GM19238 (cell line): ENCODE data around the gene REG4.
"Not testable (repeated sequence)": the region's sequence is repeated elsewhere in the genome, so short reads cannot be mapped to it uniquely, and the experiment has no call there.

Experiments
- DNase-seq: peaks from one replicate; pipeline ENCODE4 v3.0.0; 2011; ENCODE audit warnings: low spot score; ENCODE audit not compliant: insufficient read length

Gene REG4

DNA sequence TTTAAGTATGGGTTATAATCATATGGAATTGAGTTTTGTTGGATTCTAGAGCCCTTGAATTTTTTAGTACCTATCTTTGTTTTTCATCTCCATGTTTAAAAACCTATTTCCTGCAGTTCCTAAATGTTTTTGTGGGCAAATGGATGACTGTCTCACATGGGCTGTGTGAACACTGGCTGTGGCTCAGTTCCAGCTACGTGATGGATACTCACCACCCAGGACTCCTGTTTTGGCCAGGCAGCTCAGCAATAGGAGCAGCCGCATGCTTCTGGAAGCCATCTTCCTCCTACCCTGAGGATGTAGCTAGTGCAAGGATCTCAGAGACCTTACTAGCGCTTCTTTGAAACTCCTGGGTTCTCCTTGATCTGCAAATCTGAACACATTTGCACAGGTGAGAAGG, 2.8 kb downstream of the REG4 start:
- DNase-seq = no peak

DNA sequence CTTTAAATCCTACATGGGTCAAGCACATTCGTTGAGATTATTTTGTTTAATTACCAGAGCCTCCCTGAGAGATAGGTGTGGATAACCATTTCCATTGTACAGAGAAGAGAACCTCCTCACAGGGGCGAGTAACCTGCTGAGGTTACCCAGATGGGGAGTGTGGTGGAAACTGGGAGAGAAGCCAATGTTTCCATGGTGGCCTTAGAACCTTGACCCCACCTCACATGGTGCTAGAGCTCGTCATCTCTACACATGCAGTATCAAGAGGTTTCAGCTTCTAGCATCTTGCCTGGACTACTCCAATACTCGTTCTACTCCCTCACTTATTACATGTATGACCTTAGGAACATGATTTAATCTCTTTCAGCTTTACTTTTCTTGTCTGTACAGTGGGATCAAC, 4.8 kb downstream of the REG4 start:
- no peak for DNase-seq

DNA sequence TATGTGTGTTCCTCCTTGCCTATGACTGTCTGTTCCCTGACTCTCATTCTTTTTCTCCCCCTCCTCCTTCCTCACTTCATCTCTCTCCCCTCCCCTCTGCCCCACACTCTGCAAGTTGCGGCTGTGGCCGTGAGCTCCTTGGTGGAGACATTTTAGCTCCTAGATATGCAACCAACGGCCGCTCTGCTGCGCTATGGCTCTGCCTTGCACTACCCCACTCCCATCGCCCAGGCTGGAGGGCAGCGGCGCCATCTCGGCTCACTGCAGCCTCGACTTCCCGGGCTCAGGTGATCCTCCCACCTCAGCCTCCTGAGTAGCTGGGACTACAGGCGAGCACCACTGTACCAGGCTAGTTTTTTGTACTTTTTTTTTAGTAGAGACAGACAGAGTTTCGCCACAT, 5.5 kb downstream of the REG4 start:
- no peak for DNase-seq

DNA sequence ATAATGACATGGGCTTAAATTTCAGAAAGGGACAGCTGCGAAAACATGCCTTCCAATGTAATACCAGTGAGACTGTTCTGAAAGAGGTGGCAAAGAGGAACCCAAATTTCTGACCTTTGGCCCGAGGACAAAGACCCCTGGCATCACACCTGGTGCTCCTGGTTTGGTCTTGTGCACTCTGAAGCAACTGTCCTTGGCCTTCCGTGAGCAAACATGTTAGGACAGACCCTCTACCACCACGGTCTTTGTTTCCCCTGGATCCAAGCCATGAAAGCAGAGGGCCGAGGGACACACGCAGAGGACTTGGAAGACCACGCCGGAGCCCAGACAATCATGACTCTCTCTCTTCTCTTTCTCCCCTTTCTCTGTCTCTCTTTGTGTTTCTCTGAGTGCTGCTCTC, 6.0 kb downstream of the REG4 start:
- no peak for DNase-seq

DNA sequence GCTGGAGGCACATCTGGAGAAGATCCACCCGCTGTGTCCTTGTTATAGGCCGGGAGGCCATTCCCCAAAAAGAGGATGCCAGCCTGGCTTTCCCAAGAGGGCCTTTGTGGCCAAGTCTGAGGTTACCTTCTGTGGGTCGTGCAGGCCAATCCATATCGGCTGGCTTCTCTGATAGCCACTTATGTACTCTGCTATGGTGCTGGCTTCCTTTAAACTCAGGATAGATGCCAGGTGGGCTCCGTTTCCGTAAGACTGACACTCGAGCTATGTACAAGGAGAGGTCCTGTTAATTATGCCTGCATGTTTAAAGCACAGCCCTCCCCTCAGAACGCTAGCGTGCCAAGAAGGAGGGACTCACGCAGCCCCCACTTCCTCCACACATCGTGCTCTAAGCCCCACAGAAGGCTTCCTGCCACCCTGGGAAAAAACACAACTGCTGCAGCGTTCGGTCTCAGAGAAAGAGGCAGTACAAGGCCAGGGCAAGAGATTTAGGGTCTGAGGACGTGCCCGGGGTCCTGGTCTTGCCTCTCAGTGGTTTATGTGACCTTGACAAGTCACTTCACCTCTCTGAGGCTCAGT, 11.6 kb downstream of the REG4 start:
- no peak for DNase-seq

DNA sequence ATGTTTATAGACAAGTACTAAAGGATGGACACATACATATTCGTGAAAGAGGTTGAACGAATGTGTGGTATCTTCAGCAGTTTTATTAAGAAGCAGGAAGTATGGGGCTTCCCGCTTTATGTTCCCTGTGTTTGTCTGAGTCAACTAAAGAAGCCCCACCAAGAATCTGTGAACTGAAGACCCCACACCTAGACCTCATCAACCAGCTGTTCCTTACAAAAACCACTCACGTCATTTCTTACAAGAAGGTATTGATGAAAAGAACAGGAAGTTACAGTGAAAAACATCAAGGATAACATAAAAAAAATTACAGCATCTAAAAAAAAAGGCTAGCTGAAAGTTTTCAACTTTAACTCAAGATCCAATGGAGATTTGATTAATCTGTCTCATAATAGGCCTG, 12.3 kb downstream of the REG4 start:
- DNase-seq = no peak

DNA sequence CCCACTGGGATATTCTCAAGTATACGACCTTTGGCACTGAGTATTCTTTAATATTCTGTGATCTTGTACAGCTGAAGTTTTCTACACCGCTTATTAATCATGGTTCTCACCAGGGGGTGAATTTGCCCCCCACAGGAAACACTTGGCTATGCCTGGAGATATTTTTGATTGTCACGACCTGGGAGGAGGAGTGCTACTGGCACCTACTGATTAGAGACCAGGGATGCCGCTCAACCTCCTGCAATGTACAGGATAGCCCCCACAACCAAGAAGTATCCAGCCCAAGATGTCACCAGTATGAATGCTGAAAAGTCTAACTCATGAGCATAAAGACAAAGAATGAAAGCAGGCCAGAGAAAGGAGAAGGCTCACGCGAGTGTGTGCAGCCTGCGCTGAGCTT, 13.7 kb downstream of the REG4 start:
- no peak for DNase-seq

DNA sequence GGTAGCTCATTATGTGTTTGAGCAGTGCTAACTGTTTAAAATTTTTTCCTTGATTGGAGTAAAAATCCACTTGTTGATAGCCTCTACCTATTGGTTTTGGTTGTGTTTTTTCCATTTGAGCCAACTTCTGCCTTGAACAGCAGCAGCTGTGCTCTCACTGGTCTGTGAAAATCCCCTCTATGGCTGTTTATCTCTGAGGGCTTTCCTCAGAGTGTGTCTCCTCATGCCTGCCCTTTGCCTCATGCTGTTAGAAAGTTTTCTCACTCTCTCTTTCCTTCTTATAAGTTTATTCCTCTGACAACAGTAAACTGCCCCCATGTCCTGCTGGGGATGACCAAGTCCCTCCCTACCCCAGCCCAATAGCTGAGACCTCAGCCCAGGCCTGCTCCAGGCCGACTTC, 14.1 kb downstream of the REG4 start:
- no peak for DNase-seq

DNA sequence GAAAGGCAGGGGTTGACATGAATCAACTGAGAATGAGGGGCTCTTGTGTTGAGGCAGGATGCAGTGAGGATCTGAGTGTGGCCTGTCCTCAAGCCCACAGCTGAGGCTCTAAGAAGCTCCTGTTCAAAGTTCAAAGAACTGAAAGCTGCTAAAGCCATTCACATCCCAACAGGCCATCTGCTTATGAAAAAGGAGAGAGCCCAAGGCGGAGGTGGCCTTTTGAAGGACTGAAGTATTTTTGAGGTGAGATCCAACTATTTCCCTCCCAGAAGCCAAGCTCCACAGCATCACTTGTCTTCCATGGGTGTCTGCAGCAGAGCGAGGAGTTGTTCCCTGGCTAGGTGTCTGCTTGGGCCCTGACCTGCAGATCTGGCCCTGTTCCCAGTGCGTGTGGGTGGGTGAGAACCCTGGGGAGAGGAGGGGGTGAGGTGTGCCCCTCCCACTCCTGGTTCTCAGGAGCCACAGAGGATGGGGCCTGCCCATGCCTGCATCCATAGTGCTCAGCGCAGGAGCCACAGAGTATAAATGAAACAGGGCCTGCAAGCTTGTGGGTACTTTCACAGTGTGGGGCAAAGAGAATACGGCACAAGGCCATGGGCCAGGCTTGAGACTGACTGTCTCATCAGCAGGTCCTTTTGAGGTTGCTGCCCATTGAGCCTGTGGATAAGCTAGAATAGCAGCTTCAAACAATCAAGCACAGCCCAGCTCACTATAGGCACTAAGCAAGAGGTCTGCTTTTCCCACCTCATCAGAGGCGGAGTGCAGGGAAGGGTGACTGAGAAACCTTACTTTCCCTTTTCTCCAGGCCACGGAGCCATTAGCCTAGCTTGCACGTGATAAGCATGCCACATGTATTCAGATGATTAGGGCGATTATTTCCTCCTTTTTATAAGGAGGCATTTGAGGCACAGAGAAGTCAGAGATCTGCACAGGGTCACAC, 15.7 kb downstream of the REG4 start:
- DNase-seq = no peak

DNA sequence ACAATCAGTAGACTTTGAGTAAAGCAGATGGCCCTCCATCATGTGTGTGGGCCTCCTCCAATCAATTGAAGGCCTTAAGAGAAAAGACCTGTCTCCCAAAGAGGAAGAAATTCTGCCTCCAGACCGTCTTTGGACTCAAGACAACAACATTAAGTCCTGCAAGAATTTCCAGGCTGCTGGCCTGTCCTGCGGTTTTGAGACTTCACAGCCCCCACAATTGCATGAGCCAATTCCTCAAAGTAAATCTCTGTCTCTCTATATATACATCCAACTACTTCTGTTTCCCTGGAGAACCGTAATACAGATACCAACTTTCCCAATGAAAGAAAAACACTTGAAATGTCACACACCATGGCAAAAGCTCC, 16.4 kb downstream of the REG4 start:
- no peak for DNase-seq

DNA sequence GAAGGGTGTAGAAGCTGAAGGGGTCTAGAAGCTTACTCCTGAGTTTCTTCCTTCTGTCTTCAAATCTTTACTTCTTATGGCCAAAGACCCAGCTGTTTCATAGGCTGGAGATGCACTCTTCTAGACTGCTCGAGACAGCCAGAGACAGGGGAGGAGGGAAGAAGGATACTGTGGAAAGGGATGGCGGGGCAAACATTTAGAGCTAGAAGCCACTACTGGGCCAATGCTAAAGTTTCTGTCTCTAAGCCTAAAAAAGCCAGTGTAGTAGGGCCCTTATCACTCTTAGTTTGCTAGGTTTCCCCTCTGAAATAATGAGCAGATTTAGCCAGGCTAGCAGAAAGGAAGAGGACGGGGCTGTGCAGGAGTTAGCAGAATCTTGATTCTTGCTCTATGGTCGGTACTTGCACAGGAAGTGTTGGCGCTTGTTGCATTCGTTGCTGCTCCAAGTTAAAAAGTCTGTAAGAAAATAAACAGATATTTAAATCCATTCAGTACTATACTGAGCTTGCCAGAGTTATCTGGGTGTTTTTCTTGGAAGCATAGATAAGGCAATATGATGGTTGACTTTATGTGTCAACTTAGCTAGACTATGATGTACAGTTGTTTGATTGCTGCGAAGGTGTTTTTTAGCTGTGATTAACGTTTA, 16.9 kb downstream of the REG4 start:
- no peak for DNase-seq

DNA sequence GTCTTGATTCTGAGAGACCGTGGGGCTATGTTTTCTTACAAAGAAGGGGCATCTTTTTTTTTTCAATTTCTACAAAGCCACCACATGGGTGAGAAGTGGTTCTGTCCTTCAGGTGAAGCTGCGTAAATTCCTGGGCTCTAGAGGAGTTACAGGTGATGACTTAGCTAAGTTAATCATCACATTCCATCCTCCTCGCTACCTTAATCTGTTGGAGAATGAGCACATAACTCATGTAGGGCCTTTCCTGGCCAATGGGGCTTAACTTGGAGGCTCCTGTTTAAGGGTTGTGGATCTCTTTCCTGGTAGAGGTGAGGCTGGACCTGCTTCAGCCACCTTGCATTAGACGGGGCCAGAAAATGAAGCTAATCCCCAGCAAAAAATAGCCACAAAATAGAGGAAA, 19.9 kb downstream of the REG4 start:
- no peak for DNase-seq

DNA sequence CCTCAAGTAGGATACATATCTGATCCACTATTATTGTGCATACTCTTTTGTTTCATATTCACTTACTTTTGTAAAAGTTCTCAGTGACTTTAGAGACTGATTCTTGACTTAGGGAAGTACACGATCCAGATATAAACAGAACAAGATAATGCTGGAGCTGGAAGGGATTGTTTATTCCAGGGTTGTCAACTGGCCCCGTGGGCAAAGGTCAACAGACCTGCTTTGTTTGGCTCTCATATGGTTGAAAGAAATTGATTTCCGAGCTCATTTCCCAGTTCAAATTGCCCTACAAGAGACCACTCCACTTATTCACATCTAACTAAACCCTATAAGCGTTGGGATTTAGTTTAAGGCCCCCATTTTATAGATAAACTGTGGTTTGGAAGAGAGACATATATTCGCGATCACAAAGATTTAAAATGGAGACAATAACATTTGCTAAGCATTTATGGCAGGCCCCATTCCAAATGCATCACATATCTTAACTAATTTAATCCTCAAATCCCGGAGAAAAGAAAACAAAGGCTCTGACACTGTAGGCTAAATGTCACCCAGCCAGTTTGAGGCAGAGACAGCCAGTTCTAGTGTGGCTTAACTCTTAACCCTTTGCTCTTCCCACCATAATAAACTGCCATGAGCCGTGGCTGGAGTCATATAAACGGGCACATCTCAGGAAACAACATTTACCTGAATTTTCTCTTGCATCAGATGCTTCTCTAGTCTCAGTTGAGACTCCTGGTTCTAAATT, 20.6 kb downstream of the REG4 start:
- DNase-seq = no peak

DNA sequence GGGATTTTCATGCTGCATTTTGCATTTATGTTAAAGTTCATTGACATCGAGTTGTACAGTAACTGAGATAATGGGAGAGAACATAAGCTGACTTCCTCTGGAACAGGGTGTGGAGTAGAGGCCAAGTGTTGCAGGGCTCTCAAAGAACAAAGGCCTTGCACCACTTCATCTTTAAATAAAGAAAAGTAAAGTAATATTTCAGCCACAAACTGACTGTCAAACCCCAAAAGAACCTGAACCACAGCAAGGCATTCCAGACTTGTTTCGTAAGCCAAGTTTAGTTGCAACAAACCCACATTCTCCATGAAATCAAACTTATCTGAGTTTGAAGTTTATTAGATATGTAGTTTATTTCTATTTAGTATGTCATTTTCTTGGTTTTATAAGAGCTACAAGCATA, 23.5 kb downstream of the REG4 start:
- DNase-seq = no peak

DNA sequence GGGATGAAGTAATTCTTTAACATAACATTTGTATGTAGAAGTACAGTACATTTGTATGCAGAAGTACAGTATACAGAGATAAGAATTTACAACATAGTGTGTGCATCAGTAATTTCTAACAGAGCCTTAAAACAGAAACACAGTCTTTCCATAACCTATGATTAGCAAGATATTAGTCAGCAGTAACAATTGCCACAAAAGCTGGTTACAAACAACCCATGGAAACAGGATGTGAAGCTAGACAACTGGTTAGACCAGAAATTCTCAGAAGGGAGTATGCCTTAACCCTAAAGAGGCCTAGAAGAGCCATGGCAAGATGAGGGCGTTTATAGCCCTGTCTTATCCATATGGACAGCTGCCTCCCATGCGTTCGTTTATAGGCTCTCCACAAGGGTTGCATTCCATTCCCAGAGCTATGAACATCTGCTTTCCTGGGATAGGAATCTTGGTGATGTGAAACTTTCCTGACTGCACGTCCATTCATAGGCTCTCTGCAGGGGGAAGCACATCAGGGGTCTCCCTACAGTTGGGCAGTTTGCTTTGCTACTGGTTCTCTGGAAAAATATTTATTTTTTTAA, 24.7 kb downstream of the REG4 start:
- DNase-seq = not testable (repeated sequence)

DNA sequence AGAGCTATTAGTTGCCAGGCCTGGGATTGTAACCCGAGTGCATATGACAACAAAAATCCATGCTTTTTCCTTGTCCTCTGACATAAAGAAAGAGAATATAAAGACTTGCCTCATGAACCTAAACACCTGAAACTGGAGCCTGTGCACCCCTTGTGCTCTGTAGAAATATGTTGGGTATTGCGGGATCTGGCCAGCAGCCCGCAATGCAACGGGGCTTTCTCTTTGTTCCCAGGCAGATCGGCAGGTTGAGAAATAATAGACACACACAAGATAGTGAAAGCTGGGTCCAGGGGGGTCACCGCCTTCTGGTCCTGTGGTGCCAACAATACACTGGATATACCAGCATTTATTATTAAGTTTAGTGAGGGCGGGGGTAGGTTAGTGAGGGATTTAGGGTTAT, 25.2 kb downstream of the REG4 start:
- DNase-seq = not testable (repeated sequence)

DNA sequence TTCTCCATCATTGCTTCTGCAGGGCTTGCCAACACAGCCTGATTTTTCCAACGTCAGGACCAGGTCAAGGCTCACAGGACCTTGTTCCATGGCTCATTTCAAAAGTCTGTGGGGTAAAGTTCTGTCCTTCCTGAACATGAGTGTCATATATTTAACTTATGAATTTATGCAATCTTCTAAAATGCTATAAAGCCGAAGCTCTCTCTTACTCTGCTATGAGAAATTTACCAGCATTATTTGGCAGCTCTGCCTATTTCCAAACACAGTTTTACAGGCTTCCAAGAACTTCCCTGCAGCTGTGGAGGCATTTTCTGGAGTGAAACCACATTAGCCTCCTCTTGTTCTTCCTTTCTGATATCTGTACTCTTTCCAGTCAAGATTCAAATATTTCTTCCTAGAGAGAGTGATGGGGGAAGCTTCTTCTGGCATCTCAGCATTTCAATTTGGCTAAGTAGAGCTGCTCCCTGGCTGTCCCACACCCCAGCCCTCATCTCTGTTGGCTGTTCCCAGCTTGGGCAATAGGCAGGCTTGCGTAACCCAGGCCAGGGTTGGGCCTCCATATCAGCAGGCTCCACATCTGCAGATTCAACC, 27.0 kb downstream of the REG4 start:
- DNase-seq = no peak

DNA sequence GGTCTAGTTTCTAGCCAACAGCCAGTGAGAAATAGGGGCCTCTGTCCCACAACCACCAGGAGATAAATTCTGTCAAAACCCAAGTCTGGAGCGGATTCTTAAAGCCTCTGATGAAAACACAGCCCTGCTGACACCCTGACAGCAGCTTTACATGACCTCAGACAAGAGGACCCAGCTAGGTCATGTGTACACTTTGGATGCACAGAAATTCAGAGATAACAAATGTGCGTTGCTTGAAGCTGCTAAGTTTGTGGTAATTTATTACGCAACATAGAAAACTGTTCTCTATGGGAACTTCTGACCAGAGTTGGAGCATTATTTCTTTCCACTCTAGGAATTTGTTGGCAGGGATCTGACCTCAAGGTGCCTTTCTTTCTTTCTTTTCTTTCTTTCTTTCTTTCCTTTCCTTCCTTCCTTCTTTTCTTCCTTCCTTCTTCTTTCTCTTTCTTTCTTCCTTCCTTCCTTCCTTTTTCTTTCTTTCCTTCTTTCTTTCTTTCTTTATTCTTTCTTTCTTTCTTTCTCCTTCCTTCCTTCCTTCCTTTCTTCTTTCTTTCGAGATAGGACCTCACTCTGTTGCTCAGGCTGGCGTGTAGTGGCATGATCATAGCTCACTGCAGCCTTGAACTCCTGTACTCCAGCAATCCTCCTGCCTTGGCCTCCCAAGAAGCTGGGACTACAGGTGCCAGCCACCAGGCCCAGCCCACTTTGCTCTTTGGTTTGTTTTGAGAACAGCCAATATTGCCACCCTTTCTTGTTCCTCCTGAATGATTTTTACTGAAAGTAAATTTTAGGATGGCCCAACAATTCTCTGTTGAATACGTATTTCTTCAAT, 27.7 kb downstream of the REG4 start:
- no peak for DNase-seq

DNA sequence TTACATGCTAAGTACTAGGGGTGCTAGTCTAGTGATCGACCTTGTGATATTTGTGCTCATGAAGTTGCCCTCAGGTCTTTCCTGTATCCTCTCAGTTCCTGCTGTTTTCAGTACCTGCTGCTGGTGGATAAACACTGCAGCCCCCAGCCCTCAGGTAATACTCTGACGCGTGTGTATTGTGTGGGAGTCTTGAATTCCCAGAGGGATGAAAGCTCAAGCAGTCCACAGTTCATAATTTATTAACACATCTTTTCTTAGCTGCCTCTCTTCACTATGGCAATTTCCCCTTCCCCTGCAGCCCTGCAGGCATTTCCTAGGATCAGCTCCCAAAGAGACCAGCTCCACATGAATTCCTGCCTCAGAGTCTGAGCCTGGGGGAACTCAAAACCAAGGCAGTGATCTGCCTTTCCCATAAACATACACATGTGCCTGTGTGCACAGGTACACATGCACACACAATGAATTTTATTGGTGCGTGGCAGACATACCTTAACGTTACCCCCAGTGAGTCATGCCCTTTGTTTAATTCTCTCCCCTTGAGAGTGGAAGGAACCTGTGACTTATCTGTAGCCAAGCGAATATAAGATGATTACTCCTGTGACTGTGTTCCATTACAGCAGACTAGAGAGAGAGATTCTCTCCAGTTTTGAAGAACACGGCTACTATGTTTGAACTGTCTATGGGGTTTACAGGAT, 28.5 kb downstream of the REG4 start:
- DNase-seq = no peak
